SK-N-SH treated with all-trans-retinoic acid at 6 μM for 48 hours (cell line): Measurements from ENCODE around the gene ERRFI1.

Source experiments
- ATAC-seq: fragments of 200-7000 bp; cut with Tn5 transposase; 3 replicates; pipeline ENCODE4 v1.9.1; 2020; ENCODE audit warnings: mild to moderate bottlenecking, moderate library complexity
- BACH2 ChIP-seq: fragments of 250-450 bp; sonication (Bioruptor Pico); IDR thresholded peaks from 2 replicates; pipeline ENCODE4 v1.9.0; 2021; ENCODE audit warnings: mild to moderate bottlenecking, borderline replicate concordance
- GLIS3 ChIP-seq: fragments of 250-450 bp; sonication (Bioruptor Pico); IDR thresholded peaks from 2 replicates; pipeline ENCODE4 v1.5.0; 2020; ENCODE audit warnings: mild to moderate bottlenecking, moderate library complexity
- ISL1 ChIP-seq: fragments of 250-450 bp; sonication (Bioruptor Pico); IDR thresholded peaks from 2 replicates; pipeline ENCODE4 v2.1.2; 2022; ENCODE audit warnings: mild to moderate bottlenecking, moderate library complexity
- POU6F1 ChIP-seq: fragments of 250-450 bp; sonication (Bioruptor Pico); IDR thresholded peaks from 2 replicates; pipeline ENCODE4 v1.8.0; 2021; ENCODE audit warnings: low read depth, mild to moderate bottlenecking, moderate library complexity, borderline replicate concordance
- PPARA ChIP-seq: fragments of 250-450 bp; sonication (Bioruptor Pico); IDR thresholded peaks from 2 replicates; pipeline ENCODE4 v1.5.0; 2020; ENCODE audit warnings: mild to moderate bottlenecking, borderline replicate concordance
- RARB ChIP-seq: fragments of 250-450 bp; sonication (Bioruptor Pico); IDR thresholded peaks from 2 replicates; pipeline ENCODE4 v1.8.0; 2021; ENCODE audit warnings: mild to moderate bottlenecking, moderate library complexity
- SNAI2 ChIP-seq: fragments of 250-450 bp; sonication (Bioruptor Pico); IDR thresholded peaks from 2 replicates; pipeline ENCODE4 v1.5.0; 2020; ENCODE audit warnings: mild to moderate bottlenecking, moderate library complexity
- TCF4 ChIP-seq: fragments of 250-450 bp; sonication (Bioruptor Pico); IDR thresholded peaks from 2 replicates; pipeline ENCODE4 v1.8.0; 2021; ENCODE audit warnings: mild to moderate bottlenecking, moderate library complexity, borderline replicate concordance
- TOX ChIP-seq: fragments of 250-450 bp; sonication (Bioruptor Pico); IDR thresholded peaks from 2 replicates; pipeline ENCODE4 v1.8.0; 2021; ENCODE audit warnings: mild to moderate bottlenecking, moderate library complexity, borderline replicate concordance
- ZC3H10 ChIP-seq: fragments of 250-450 bp; sonication (Bioruptor Pico); IDR thresholded peaks from 2 replicates; pipeline ENCODE4 v1.5.1; 2021; ENCODE audit warnings: mild to moderate bottlenecking, moderate library complexity
- ZFP3 ChIP-seq: fragments of 250-450 bp; sonication (Bioruptor Pico); IDR thresholded peaks from 2 replicates; pipeline ENCODE4 v1.5.0; 2020; ENCODE audit warnings: mild to moderate bottlenecking, moderate library complexity
- ZNF70 ChIP-seq: fragments of 450-650 bp; formaldehyde crosslinking; IDR thresholded peaks from 2 replicates; pipeline ENCODE4 v1.5.0; 2020; ENCODE audit warnings: mild to moderate bottlenecking, moderate library complexity
- ZNF8 ChIP-seq: fragments of 450-650 bp; formaldehyde crosslinking; IDR thresholded peaks from 2 replicates; pipeline ENCODE4 v1.5.0; 2020; ENCODE audit warnings: mild to moderate bottlenecking, moderate library complexity
- TF ChIP-seq, protein P1 (sequence below): fragments of 250-450 bp; sonication (Bioruptor Pico); IDR thresholded peaks from 2 replicates; pipeline ENCODE4 v1.8.0; 2020; ENCODE audit warnings: mild to moderate bottlenecking, moderate library complexity, borderline replicate concordance
- TF ChIP-seq, protein P2 (sequence below): fragments of 250-450 bp; sonication (Bioruptor Pico); IDR thresholded peaks from 2 replicates; pipeline ENCODE4 v1.5.1; 2021; ENCODE audit warnings: mild to moderate bottlenecking, moderate library complexity
- TF ChIP-seq, protein P3 (sequence below): fragments of 250-450 bp; sonication (Bioruptor Pico); IDR thresholded peaks from 2 replicates; pipeline ENCODE4 v1.5.1; 2020; ENCODE audit warnings: low read depth, mild to moderate bottlenecking, moderate library complexity

ERRFI1 gene

GRCh38 chr1:8013800-8014199 lies 12.3 kb downstream of the ERRFI1 start:
- no peak for ATAC-seq
- TF ChIP-seq ZNF8 (CRISPR knock-in tag) (no peak), POU6F1 (no peak), RARB (no peak), BACH2 (no peak), SNAI2 (CRISPR knock-in tag) (no peak)
- TF ChIP-seq, protein P1, sequence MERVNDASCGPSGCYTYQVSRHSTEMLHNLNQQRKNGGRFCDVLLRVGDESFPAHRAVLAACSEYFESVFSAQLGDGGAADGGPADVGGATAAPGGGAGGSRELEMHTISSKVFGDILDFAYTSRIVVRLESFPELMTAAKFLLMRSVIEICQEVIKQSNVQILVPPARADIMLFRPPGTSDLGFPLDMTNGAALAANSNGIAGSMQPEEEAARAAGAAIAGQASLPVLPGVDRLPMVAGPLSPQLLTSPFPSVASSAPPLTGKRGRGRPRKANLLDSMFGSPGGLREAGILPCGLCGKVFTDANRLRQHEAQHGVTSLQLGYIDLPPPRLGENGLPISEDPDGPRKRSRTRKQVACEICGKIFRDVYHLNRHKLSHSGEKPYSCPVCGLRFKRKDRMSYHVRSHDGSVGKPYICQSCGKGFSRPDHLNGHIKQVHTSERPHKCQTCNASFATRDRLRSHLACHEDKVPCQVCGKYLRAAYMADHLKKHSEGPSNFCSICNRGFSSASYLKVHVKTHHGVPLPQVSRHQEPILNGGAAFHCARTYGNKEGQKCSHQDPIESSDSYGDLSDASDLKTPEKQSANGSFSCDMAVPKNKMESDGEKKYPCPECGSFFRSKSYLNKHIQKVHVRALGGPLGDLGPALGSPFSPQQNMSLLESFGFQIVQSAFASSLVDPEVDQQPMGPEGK = no peak
- TF ChIP-seq, protein P2, sequence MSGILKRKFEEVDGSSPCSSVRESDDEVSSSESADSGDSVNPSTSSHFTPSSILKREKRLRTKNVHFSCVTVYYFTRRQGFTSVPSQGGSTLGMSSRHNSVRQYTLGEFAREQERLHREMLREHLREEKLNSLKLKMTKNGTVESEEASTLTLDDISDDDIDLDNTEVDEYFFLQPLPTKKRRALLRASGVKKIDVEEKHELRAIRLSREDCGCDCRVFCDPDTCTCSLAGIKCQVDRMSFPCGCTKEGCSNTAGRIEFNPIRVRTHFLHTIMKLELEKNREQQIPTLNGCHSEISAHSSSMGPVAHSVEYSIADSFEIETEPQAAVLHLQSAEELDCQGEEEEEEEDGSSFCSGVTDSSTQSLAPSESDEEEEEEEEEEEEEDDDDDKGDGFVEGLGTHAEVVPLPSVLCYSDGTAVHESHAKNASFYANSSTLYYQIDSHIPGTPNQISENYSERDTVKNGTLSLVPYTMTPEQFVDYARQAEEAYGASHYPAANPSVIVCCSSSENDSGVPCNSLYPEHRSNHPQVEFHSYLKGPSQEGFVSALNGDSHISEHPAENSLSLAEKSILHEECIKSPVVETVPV (CRISPR knock-in tag) = no peak

DNA sequence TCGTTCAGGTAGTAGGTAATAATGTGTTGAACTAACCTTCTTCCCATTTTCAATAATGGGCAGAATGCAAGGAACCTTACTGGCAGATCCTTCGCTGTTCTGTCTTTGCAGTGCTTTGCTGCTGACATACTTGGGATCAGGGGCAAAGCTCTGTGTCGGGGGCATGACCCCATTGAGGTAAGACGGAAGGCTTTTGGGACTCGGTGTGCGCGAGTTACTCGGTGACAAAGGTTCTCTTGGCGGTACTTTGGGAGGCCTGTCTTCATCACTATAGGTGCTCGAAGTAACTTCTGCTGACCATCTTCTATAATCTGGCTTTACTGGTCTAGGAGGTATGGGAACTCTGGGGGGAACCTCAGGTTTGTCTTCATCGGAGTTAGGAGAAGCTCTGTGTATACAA lies 12.7 kb downstream of the ERRFI1 start:
- no peak for TF ChIP-seq TOX (CRISPR knock-in tag)
- TF ChIP-seq, protein P2 (CRISPR knock-in tag) = no peak
- TF ChIP-seq, protein P3, sequence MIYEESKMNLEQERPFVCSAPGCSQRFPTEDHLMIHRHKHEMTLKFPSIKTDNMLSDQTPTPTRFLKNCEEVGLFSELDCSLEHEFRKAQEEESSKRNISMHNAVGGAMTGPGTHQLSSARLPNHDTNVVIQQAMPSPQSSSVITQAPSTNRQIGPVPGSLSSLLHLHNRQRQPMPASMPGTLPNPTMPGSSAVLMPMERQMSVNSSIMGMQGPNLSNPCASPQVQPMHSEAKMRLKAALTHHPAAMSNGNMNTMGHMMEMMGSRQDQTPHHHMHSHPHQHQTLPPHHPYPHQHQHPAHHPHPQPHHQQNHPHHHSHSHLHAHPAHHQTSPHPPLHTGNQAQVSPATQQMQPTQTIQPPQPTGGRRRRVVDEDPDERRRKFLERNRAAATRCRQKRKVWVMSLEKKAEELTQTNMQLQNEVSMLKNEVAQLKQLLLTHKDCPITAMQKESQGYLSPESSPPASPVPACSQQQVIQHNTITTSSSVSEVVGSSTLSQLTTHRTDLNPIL (CRISPR knock-in tag) = no peak
- no peak for TF ChIP-seq SNAI2 (CRISPR knock-in tag)
- TF ChIP-seq PPARA (CRISPR knock-in tag) = no peak
- TF ChIP-seq, all 23 proteins: peak for 0
- ATAC-seq = no peak

GRCh38 chr1:8012955-8013354 lies 13.2 kb downstream of the ERRFI1 start:
- ATAC-seq = no peak
- TF ChIP-seq BACH2 (no peak), ZNF70 (CRISPR knock-in tag) (no peak), SNAI2 (CRISPR knock-in tag) (no peak), ZFP3 (no peak), TCF4 (no peak), ISL1 (no peak), TOX (CRISPR knock-in tag) (no peak), ZC3H10 (CRISPR knock-in tag) (no peak), RARB (no peak), POU6F1 (no peak), PPARA (CRISPR knock-in tag) (no peak), GLIS3 (CRISPR knock-in tag) (no peak)
- TF ChIP-seq, protein P2 (CRISPR knock-in tag) = no peak
- TF ChIP-seq, protein P3 (CRISPR knock-in tag) = no peak
- TF ChIP-seq, protein P1 = no peak
